Measurements from ENCODE around the gene TBC1D23.

GRCh38 chr3:100268156-100268555 lies 7.4 kb downstream of the TBC1D23 start:
- TF ChIP-seq CTCF (conservative IDR thresholded peaks at IDR 0.05; ENCODE audit: low read depth in 2 of 2) (no peak), ETS1 (IDR thresholded peaks at IDR 0.05) (no peak), POLR2AphosphoS5 (IDR thresholded peaks at IDR 0.05; ENCODE audit: low read depth) (no peak), EZH2phosphoT487 (IDR thresholded peaks at IDR 0.05; ENCODE audit: unreplicated experiment) (no peak), REST (IDR thresholded peaks at IDR 0.05; ENCODE audit: unreplicated experiment) (no peak), JUNB (IDR thresholded peaks at IDR 0.05; ENCODE audit: unreplicated experiment) (no peak)

All from GM23338 (cell line).